ENCODE data around the gene CEND1.
"Not testable (repeated sequence)": the region's sequence is repeated elsewhere in the genome, so short reads cannot be mapped to it uniquely, and the experiment has no call there.

The CEND1 gene

DNA sequence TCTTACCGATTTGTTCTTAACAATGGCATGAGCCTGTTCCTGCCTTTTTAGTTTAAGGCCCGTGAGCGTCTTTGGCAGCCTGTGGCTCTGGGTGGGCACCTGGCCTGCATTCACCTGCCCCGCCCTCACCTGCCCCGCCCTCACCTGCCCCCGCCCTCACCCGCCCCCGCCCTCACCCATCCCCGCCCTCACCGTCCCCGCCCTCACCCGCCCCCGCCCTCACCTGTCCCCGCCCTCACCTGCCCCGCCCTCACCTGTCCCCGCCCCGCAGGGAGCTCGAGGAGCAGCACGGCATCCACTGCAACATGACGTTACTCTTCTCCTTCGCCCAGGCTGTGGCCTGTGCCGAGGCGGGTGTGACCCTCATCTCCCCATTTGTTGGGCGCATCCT is 26.8 kb downstream of the CEND1 start:
- DNase-seq: peak; percentile 47

DNA sequence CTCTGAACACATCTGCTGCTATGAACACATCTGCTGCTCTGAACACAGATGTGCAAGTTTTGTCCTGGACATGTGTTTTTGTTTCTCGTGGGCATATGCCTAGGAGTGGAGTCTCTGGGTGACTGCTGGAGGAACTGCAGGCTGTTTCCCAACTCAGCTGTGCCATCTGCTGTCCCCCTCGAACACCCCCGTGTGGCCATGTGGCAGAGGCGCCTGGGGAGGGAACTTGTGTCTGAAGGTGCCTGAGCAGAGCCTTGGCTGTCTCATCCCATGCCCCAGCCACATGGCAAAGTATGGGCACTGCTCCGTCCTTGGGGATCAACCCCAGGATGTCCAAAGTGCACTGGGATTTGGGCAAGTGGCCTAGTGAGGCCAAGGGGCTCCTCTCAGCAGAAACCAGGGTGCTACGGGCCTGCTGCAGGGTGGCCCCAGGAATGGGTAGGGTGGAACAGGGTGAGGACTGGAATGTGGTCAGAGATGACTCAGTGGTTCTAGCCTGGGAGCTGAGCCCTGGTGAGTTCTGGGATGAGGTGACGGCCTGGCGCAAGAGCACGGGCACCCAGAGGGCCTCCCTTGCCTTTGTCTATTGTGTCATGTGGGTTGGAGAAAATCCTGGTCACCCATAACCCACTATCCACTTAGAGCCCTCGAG is 27.3 kb downstream of the CEND1 start:
- DNase-seq: no peak

DNA sequence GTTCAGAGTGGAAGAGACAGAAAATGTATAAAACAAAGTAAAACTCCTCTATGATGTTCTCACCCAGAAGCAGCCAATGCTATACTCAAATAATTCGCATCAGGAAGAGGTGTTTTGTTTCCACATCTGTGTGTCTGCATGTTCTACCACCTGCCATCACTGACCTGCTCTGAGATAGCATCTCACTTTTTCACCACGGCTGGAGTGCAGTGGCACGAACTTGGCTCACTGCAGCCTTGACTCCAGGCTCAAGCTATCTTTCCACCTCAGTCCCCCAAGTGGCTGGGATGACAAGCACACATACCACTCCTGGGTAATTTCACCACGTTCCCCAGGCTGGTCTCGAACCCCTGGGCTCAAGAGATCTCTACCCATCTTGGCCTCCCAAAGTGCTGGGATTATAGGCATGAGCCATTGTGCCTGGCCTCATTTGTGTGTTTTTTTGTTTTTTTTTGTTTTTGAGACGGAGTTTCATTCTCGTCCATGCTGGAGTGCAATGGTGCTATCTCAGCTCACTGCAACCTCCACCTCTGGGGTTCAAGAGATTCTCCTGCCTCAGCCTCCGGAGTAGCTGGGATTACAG is 28.3 kb downstream of the CEND1 start:
- no peak for DNase-seq

DNA sequence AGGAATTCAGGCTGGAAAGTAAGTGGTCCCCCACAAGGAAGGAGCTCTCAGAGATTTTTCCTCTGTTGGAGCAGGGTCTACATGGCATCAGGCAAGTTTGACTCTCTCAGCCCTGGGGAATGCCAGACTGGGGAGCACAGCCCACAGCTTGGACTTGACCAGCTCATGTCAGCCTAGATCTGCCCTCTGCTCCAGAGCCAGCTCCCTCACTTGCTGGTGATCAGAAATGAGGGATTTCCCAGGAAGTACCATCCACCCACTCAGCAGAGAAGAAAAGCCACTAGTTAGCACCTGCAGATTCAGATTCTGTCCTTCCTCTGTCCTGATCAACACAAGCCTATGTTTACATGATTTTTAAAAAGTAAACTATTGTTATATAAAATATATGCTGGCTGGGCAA is 29.7 kb downstream of the CEND1 start:
- DNase-seq: no peak

DNA sequence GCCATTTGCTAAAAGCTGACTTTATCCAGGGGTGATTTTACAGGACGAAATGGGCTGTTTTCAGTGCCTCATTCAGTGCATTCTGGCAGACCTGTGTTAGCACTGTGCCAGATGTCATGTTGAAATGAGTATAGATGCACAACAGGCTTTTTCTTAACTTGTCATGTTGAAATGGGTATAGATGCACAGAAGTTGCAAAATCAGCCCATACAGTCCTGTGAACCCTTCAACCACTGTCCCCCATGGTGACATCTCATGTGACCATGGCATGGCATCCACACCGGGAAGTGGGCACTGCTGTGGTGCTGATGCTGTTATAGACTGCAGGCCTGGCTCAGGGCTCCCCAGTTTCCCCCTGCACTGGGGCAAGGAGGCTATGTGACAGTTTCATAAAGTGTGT is 40.2 kb downstream of the CEND1 start:
- DNase-seq: no peak

DNA sequence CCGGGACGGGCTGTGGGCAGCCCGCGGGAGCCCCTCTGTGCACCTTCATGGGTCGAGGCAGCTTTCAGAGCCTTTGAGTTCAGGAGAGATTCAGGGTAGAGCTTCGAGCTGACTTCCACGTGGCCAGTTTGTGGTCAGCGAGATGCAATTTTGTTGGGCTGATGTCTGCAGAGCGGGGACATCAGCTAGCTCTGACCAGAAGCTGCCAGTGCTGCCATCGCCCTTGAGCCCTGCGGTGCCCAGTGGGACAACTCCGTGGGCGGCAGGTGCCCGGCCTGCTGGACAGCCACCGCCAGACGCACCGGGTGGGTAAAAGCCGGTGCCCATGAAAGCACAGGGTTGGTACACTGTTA is 41.9 kb downstream of the CEND1 start:
- no peak for DNase-seq

DNA sequence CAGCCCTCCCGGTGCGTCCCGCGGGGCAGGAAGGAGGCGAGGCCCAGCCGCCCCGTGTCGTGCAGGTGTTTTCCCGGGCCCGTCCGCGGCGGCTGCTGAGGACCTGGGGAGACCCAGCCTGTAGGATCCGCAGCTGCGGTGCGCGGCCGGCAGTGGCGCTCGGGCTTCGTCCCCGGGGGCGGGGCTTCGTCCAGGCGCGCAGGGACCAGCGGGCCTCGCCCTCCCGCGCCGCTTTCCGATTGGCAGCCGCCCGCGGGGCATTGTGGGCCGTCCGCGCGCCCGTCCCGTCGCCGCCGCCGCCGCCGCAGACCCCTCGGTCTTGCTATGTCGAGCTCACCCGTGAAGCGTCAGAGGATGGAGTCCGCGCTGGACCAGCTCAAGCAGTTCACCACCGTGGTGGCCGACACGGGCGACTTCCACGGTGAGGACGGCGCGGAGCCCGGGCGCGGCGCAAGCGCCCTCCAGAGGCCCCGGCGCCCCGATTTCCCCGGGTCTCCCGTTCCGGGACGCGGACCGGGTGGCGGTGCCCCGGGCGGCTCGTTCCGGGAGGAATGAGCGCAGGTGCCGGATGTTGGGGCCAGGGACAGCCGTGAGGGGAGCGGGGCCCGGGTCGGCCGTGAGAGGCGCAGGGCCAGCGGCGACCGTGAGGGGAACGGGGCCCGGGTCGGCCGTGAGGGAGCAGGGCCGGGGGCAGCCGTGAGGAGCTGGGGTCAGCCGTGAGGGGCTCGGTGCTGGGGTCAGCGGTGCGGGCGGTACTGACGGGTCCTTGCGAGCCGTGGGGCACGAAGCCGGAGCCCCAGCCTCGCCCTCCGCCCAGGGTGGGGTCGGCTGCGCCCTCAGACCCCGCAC is 42.5 kb downstream of the CEND1 start, which contains the start of gene TALDO1:
Gene TALDO1 (plus strand): TSS at position 307 of the 849 bp plus-strand sequence. CDS start 18 bp downstream, at position 325.
- DNase-seq: peak; percentile 87

DNA sequence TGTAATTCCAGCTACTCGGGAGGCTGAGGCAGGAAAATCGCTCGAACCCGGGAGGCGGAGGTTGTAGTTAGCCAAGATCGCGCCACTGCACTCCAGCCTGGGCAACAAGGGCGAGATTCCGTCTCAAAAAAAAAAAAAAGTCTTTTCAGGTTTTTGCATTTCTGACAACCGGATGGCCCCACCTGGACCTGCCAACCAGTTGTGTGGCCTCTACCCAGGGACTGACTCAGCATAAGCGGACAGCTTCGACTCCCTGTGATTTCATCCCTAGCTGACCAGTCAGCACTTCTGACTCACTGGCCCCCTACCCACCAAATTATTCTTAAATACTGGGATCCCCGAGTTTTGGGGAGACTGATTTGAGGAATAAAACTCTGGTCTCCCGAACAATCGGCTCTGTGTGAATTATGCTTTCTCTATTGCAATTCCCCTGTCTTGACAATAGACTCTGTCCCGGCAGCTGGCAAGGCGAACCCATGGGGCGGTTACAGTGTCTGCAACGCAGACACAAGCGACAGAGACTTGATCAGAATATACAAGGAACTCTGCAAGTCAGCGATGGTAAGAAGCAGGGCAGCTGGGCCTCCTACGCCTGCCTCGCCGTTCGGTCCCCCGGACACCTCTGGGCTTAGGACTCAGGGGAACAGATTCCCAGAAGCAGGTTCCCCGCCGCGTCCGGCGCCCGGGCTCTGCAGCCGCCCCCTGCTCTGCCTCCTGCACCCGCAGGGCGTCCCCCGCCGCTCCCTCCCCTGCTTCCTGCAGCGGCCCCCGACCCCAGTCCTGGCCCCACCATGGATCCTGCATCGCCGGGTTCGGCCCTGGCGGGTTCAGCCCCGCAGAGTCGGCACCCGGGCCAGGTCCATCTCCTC is 43.4 kb downstream of the CEND1 start:
- DNase-seq: peak; percentile 32

DNA sequence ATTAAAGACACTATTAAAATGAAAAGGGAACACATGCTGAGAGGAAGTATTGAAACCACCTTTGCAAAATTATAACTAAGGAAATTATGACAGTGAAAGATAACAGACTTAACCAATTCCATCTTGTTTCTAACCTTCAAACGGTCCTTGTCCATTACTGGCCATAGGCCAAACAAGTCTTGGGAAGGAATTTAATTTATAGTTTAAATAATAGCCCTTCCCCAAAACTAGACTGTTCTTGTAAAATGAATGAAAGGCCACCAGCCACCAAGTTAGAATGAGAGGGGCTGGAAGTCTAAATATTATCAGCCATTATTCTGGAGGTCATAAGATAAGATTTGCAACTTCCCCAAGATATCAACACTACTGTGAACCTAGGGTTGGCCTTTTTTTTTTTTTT is 44.5 kb downstream of the CEND1 start:
- no peak for DNase-seq

DNA sequence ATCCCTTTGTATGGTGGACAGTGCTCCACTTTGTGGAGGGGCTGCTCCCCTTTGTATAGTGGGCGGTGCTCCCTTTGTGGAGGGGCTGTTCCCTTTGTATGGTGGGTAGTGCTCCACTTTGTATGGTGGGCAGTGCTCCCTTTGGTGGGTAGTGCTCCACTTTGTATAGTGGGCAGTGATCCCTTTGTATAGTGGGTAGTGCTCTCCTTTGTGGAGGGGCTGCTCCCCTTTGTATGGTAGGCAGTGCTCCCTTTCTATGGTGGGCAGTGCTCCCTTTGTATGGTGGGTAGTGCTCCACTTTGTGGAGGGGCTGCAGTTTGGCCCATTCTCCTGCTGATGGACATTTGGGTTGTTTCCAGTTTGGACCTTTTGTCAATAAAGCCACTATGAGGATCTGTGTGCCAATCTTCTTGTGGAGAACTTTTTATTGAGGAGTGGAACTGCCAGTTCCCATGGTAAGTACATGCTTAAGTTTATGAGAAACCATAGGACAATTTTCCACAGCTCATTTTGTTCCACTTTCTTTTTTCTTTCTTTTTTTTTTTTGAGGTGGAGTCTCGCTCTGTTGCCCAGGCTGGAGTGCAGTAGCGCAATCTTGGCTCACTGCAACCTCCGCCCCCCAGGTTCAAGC is 47.2 kb downstream of the CEND1 start:
- DNase-seq: no peak

DNA sequence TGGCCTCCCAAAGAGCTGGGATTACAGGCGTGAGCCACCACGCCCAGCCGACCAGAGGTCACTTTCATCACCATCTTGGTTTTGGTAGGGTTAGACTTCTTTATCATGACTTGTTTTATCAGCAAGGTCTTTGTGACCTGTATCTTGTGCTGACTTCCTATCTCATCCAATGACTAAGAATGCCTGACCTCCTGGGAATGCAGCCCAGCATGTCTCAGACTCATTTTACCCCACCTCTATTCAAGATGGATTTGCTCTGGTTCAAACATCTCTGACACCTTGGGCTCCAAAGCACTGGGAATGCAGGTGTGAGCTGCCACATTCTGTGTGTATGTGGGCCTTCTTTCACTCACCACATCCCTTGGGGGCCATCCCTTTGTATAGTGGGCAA is 47.7 kb downstream of the CEND1 start:
- DNase-seq: no peak

DNA sequence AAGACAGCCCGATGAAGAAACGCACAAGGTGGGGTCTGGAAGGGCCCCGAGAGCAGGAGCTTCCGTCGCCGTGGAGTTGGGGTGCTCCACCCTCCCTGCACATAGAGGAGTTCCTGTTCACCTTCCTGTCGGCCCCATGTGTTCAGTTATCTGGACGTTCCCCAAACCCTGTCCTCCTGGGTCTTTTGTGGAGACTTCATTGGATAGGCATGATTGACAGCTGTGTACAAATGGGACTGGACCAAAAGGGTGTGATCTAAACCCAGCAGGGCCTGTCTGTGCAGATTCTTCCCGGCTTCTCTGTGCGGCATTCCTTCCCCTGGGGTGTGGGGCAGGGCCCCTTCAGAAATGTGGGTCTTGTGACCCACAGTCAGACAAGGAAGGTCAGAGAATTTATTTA is 52.0 kb downstream of the CEND1 start:
- not testable (repeated sequence) for DNase-seq

DNA sequence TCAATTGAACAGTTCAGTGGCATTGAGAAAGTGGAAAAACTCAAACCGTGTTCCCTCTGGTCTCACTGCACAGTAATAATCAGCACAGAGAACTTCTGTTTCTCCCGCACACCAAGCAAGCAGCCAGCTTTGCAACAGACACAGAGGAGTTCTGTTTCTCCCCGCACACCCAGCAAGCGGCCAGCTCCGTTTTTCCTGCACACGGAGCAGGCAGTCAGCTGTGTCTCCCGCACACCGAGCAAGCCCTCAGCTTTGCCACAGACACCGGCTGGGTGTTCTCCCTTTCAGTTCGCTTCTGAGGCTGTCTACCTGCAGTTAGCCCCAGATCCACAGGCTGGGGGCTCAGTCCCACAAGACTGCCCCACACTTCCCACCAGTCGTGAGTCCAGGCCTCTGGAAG is 52.5 kb downstream of the CEND1 start:
- DNase-seq: no peak
